Heart left ventricle (tissue), 16 donors: ENCODE results near the gene MYO5A. TPM values are rescaled to one million over a fixed set of nuclear protein-coding genes. Genes with fewer than 3 reads are reported as not detected.
A peak's percentile ranks its signal among the peaks of the same experiment; 100 is the strongest.
"Not testable (repeated sequence)": the region's sequence is repeated elsewhere in the genome, so short reads cannot be mapped to it uniquely, and the experiment has no call there.

Experiments used
- ATAC-seq, 4 donors: fragments of 200-7000 bp; cut with Tn5 transposase; one replicate each; pipeline ENCODE4 v1.9.1; 2020 to 2022; ENCODE audit warnings: moderate library complexity in 4 of 4, mild to moderate bottlenecking in 3 of 4, moderate number of reproducible peaks in 1 of 4
- DNase-seq, 5 donors: peaks; one replicate each; pipeline ENCODE4 v3.0.0-alpha.2; 2020
- H3K27ac ChIP-seq, 12 donors: fragments of 200-600 bp; sonication (generic) in 4 of 12; one replicate each; pipeline versions ENCODE4 v1.5.0 to v1.8.0; 2016 to 2022; ENCODE audit warnings: mild to moderate bottlenecking in 2 of 12
- H3K27me3 ChIP-seq, 9 donors: fragments of 200-600 bp; sonication (generic) in 2 of 9; one replicate each; pipeline versions ENCODE4 v1.5.1 to v1.8.0; 2016 to 2022; ENCODE audit warnings: mild to moderate bottlenecking in 3 of 9
- H3K36me3 ChIP-seq, 9 donors: fragments of 200-600 bp; sonication (generic) in 2 of 9; one replicate each; pipeline versions ENCODE4 v1.5.0 to v1.8.0; 2018 to 2022; ENCODE audit warnings: mild to moderate bottlenecking in 2 of 9
- H3K4me1 ChIP-seq, 12 donors: fragments of 200-600 bp; sonication (generic) in 4 of 12; one replicate each; pipeline versions ENCODE4 v1.5.0 to v1.8.0; 2016 to 2022; ENCODE audit warnings: mild to moderate bottlenecking in 3 of 12
- H3K4me3 ChIP-seq, 12 donors: fragments of 200-600 bp; sonication (generic) in 4 of 12; one replicate each; pipeline versions ENCODE4 v1.5.0 to v1.8.0; 2017 to 2022; ENCODE audit warnings: mild to moderate bottlenecking in 9 of 12, moderate library complexity in 4 of 12
- H3K9me3 ChIP-seq, 12 donors: fragments of 200-600 bp; sonication (generic) in 4 of 12; one replicate each; pipeline versions ENCODE4 v1.5.0 to v1.8.0; 2016 to 2022; ENCODE audit warnings: mild to moderate bottlenecking in 1 of 12
- POLR2A ChIP-seq, 2 donors: fragments of 450-650 bp; IDR thresholded peaks; one replicate each; pipeline ENCODE4 v1.6.1; 2017; ENCODE audit warnings: antibody characterized with exemption in 2 of 2, mild to moderate bottlenecking in 2 of 2, moderate library complexity in 2 of 2
- WGBS, 4 donors: extraction: QIAGEN DNeasy Blood & Tissue Kit in 2 of 4; methylation state at CpG; one replicate each; pipeline versions ENCODE4 v1.1.5 to v1.1.7; 2013 to 2018; 5-methylcytosine and 5-hydroxymethylcytosine counted together
- intact Hi-C, 10 donors: fragments of 100-400 bp; cut with DNase I; formaldehyde crosslinking; loops; one replicate each; pipeline versions ENCODE4 v1.11.1 to v1.14.2; 2022
- polyA plus RNA-seq, 2 donors: library from polyadenylated mRNA; stranded (reverse); fragments of 200-250 nt; gene quantifications; one replicate each; pipeline ENCODE4 v1.2.3, GENCODE V29; 2013
- total RNA-seq, 9 donors: library from RNA; depleted of rRNA in 2 of 9; stranded (reverse); fragments of >200 nt in 2 of 9; fragmentation: NEBNext Ultra II Directional in 3 of 9; extraction: Animal tissue kit (Norgen Biotek cat#: 25700) in 3 of 9; gene quantifications; one replicate each; pipeline versions ENCODE4 v1.1.0 to v1.2.4, GENCODE V29; 2016 to 2023
- TF ChIP-seq, protein P1 (sequence below), 12 donors: fragments of 200-600 bp; sonication (generic) in 4 of 12; IDR thresholded peaks; one replicate each; pipeline versions ENCODE4 v1.5.0 to v1.8.0; 2018 to 2022; ENCODE audit warnings: antibody characterized with exemption in 12 of 12, mild to moderate bottlenecking in 5 of 12
- donor health status: ischemic (EF 13 %, LVEDD 7.1; RV severe dilation, severe dysfunction).
- donor health status: healthy with polysubstance abuse.
- donor health status: DM: no; HTN: yes; CAD: no.
- donor health status: DM: no; HTN: no; CAD: no.
- donor health status: ischemic (EF 25% LVEDD 6.9; RV normal size, moderate dysfunction).
- donor health status: ischemic (EF 25% LVEDD 5.7; RV mildly dilated, moderate dysfunction).
- donor health status: healthy.
- donor health status: DM: yes; HTN: yes; CAD: no.
- donor health status: ischemic (EF 35%, LVEDD 5.7; RV mildly dilated, moderate dysfunction).
- donor health status: nonischemic (EF 11% LVEDD 7.7; RV severe dilation, severe dysfunction).
- donor health status: DM: yes; HTN: yes; CAD: no.
- donor health status: PGD.
- donor health status: ischemic (EF 29% LVEDD 5.4; RV normal size, mild dysfunction).
- donor health status: nonischemic (EF 23%, LVEDD 6.1; RV moderate dilation, normal function).

MYO5A gene
- total and polyA plus RNA-seq, 11 donors: 3.2 to 29.6 (median 6.9) TPM

DNA sequence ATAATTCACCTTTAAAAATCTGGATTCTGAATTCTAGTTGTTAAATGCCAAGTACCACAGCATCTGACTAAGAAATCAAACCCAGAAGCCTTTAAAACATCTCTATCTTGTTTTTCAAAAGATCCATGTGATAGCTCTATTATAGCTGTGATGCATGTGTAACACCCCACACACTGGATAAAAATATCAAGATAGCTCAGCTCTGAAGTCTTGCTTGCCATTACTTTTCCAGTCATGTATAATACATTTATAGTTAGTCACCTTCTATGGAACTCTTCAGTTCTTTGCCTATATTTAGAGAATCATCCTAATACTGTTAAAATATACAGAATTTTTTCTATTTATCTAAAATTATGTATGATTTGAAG is 28.6 kb upstream of the MYO5A start:
- TF ChIP-seq, protein P1, sequence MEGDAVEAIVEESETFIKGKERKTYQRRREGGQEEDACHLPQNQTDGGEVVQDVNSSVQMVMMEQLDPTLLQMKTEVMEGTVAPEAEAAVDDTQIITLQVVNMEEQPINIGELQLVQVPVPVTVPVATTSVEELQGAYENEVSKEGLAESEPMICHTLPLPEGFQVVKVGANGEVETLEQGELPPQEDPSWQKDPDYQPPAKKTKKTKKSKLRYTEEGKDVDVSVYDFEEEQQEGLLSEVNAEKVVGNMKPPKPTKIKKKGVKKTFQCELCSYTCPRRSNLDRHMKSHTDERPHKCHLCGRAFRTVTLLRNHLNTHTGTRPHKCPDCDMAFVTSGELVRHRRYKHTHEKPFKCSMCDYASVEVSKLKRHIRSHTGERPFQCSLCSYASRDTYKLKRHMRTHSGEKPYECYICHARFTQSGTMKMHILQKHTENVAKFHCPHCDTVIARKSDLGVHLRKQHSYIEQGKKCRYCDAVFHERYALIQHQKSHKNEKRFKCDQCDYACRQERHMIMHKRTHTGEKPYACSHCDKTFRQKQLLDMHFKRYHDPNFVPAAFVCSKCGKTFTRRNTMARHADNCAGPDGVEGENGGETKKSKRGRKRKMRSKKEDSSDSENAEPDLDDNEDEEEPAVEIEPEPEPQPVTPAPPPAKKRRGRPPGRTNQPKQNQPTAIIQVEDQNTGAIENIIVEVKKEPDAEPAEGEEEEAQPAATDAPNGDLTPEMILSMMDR (IDR thresholded peaks at IDR 0.05): no peak
- no peak for TF ChIP-seq POLR2A (IDR thresholded peaks at IDR 0.05)
- Histone ChIP-seq H3K27me3 (no peaks in the 10 kb centered on the region), H3K27ac (no peak overlapping the region), H3K9me3 (no peaks in the 10 kb centered on the region), H3K4me3 (no peak overlapping the region), H3K36me3 (peaks cover 0 to 47% (median 25%) of the 10 kb centered on the region in 9 donors), H3K4me1 (peaks cover 0 to 76% (median 52%) of the 10 kb centered on the region in 12 donors)
- intact Hi-C loops: no loop called here
- DNase-seq: no peak
- ATAC-seq: no peak

DNA sequence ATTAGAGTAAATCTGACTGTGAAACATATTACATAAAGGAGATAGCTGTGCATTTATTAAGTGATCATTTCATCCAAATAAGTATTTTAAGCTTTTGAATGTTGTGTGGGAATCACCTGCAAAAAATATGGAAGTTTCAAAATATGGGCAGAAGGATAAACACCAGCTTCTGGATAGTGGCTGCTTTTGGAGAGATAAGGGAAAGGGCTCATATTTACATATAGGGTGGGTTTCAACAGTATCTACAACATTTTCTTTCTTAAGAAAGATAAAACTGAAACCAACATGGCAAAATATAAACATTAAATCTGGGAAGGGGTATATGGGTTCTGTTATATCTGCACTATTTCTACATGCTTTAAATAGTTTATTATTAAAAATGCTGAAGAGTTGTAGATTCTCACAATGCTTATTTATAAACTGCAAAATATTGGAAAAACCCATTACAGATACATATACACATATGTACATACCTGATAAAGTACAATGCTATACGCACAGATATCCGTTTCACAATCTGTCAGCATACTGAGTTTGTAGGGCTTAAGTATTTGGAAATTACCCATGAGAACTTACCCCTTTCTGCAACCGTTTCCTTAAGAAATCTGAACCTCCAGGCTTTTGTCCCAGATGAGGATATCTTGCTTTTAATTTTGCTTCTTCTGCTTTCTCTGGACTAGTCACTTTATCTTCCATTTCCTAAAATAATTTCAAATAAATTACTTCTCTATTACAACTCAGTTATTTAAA is 28.0 kb upstream of the MYO5A start:
- whole genome bisulfite sequencing, 4 donors: 72 to 84% (median 80%) methylated on average over 3 of the region's 3 CpGs
- no peak for ATAC-seq
- intact Hi-C loops: no loop called here

DNA sequence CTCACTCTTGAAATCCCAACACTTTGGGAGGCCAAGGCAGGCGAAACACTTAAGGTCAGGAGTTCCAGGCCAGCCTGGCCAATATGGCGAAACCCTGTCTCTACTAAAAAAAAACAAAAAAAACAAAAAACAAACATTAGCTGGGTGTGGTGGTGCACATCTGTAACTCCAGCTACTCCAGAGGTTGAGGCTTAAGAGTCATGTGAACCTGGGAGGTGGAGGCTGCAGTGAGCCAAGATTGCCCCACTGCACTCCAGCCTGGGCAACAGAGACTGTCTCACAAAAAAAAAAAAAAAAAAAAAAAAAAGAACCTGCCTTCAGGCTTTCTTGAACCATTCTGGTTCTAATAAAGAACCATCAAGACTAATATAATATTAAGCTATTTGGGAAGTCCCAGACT is 23.6 kb upstream of the MYO5A start:
- no peak for ATAC-seq
- 69 to 95% (median 92%) methylated on average over 2 of the region's 2 CpGs for WGBS, 4 donors

More for the DNA sequence above, 28.0 kb upstream of the MYO5A start:
- Histone ChIP-seq H3K27me3 (no peaks in the 10 kb centered on the region), H3K27ac (peak overlapping the region in 1 of 12 donors; percentile 3), H3K4me3 (no peak overlapping the region), H3K9me3 (no peaks in the 10 kb centered on the region), H3K4me1 (peaks cover 0 to 76% (median 50%) of the 10 kb centered on the region in 12 donors), H3K36me3 (peaks cover 0 to 52% (median 30%) of the 10 kb centered on the region in 9 donors)
- TF ChIP-seq, protein P1 (IDR thresholded peaks at IDR 0.05): no peak
- no peak for TF ChIP-seq POLR2A (IDR thresholded peaks at IDR 0.05)
- DNase-seq: no peak

DNA sequence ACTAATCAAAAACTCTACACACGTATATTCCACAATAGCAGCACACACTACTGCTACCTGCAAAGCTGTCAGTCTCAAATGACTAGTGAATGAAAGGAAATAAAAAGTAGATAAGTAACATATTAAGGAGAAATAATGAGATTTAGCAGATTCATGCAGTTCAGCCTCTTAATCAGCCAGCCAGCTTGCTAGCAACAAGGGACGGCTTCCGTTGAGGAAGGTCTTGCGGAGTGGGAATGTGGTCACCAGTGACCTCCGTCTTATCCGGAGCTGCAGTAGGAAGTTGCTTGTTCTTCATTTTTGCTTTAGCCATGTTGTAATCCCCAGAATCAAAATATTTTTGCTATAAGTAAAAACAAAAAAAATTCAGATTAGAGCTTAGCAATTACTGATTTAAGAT is 23.1 kb upstream of the MYO5A start:
- TF ChIP-seq, protein P1 (IDR thresholded peaks at IDR 0.05): no peak
- TF ChIP-seq POLR2A (IDR thresholded peaks at IDR 0.05): no peak
- Histone ChIP-seq H3K27me3 (no peaks in the 10 kb centered on the region), H3K4me3 (no peak overlapping the region), H3K4me1 (peaks cover 0 to 33% (median 9%) of the 10 kb centered on the region in 12 donors), H3K27ac (peak overlapping the region in 2 of 12 donors; percentile 13 to 78), H3K36me3 (peaks cover 0 to 96% (median 76%) of the 10 kb centered on the region in 9 donors), H3K9me3 (no peaks in the 10 kb centered on the region)
- intact Hi-C loops: no loop called here
- DNase-seq (peak in 3 of 5 donors; percentile 25 to 45 (median 32)), ATAC-seq (peak in 3 of 4 donors; percentile 57 to 70 (median 70))
- 86 to 95% (median 91%) methylated on average over 6 of the region's 6 CpGs for WGBS, 4 donors

More for the DNA sequence above, 23.6 kb upstream of the MYO5A start:
- no peak for DNase-seq
- Histone ChIP-seq H3K9me3 (no peaks in the 10 kb centered on the region), H3K36me3 (peaks cover 0 to 93% (median 73%) of the 10 kb centered on the region in 9 donors), H3K4me1 (peaks cover 0 to 39% (median 15%) of the 10 kb centered on the region in 12 donors), H3K4me3 (no peak overlapping the region), H3K27me3 (no peaks in the 10 kb centered on the region), H3K27ac (peak overlapping the region in 2 of 12 donors; percentile 13 to 78)
- TF ChIP-seq POLR2A (IDR thresholded peaks at IDR 0.05): no peak
- TF ChIP-seq, protein P1 (IDR thresholded peaks at IDR 0.05): no peak
- intact Hi-C loops: no loop called here

DNA sequence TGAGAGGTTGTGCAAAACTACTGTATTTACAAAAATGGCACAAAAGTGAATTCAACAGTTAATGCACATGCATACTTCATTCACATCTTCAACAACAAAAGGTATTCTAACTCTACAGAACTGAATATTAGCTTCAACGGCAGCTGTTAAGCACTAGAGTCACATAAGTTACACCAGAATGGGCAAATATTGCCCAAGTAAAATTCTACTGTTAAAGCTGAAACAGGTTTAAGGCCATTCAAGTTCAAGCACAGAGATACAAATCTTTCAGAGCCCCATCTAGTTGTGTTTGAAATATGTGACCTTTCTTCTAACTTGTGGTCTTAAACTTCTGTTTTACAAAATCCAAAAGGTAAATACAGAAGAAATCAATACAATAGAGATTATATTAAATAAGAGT is 22.5 kb upstream of the MYO5A start:
- H3K27me3 ChIP-seq, ATAC-seq, DNase-seq, H3K9me3 ChIP-seq, H3K4me3 ChIP-seq, intact Hi-C loops: not testable (repeated sequence)
- WGBS, 4 donors: 83 to 94% (median 90%) methylated on average over 1 of the region's 1 CpG
- Histone ChIP-seq H3K36me3 (peaks cover 0 to 96% (median 76%) of the 10 kb centered on the region in 9 donors), H3K27ac (peak overlapping the region in 1 of 12 donors; percentile 78), H3K4me1 (peaks cover 0 to 28% (median 7%) of the 10 kb centered on the region in 12 donors)
